WERI-Rb-1 (cell line): ENCODE results near the gene ATR.
"Not testable (repeated sequence)": the region's sequence is repeated elsewhere in the genome, so short reads cannot be mapped to it uniquely, and the experiment has no call there.

ENCODE experiments used
- DNase-seq: peaks from one replicate; pipeline ENCODE4 v3.0.0-alpha.2; 2020
- H3K27ac ChIP-seq: fragments of 250-450 bp; sonication (Bioruptor Pico); 2 replicates; pipeline ENCODE4 v1.5.1; 2020; ENCODE audit warnings: mild to moderate bottlenecking, moderate library complexity
- H3K27me3 ChIP-seq: fragments of 250-450 bp; sonication (Bioruptor Pico); 2 replicates; pipeline ENCODE4 v1.5.1; 2021; ENCODE audit warnings: mild to moderate bottlenecking, low read depth, moderate library complexity; ENCODE audit not compliant: insufficient read depth, severe bottlenecking
- H3K36me3 ChIP-seq: fragments of 250-450 bp; sonication (Bioruptor Pico); 2 replicates; pipeline ENCODE4 v1.5.1; 2020; ENCODE audit warnings: mild to moderate bottlenecking, moderate library complexity
- H3K4me3 ChIP-seq: 2 replicates; pipeline ENCODE4 v1.5.1; 2011; ENCODE audit warnings: low read depth, mild to moderate bottlenecking, control low read depth, low read length
- H3K9me3 ChIP-seq: fragments of 250-450 bp; sonication (Bioruptor Pico); 2 replicates; pipeline ENCODE4 v1.5.1; 2021; ENCODE audit warnings: mild to moderate bottlenecking, moderate library complexity; ENCODE audit not compliant: severe bottlenecking
- CTCF ChIP-seq: IDR thresholded peaks from 2 replicates; pipeline ENCODE4 v1.5.1; 2011; ENCODE audit warnings: low read depth, mild to moderate bottlenecking, control low read depth, inconsistent platforms, low read length

Gene ATR

GRCh38 chr3:142444343-142444742 is 134.2 kb downstream of the ATR start:
- peaks cover 5% of the 10 kb centered on the region for H3K36me3 ChIP-seq
- DNase-seq, result no peak
- H3K27me3 ChIP-seq, result no peaks in the 10 kb centered on the region
- TF ChIP-seq CTCF, result no peak
- no peak overlapping the region for H3K4me3 ChIP-seq
- no peak overlapping the region for H3K27ac ChIP-seq
- no peaks in the 10 kb centered on the region for H3K9me3 ChIP-seq

GRCh38 chr3:142443060-142443459 is 135.5 kb downstream of the ATR start:
- H3K36me3 ChIP-seq, H3K27ac ChIP-seq, H3K27me3 ChIP-seq, H3K9me3 ChIP-seq, H3K4me3 ChIP-seq, DNase-seq: not testable (repeated sequence)

GRCh38 chr3:142439499-142440220 is 138.9 kb downstream of the ATR start:
- not testable (repeated sequence) for H3K36me3 ChIP-seq, H3K27ac ChIP-seq, DNase-seq, H3K4me3 ChIP-seq, H3K9me3 ChIP-seq, H3K27me3 ChIP-seq

GRCh38 chr3:142438096-142438495 is 140.4 kb downstream of the ATR start:
- H3K36me3 ChIP-seq, DNase-seq, H3K9me3 ChIP-seq, H3K27ac ChIP-seq, H3K27me3 ChIP-seq, H3K4me3 ChIP-seq: not testable (repeated sequence)

- no peak overlapping the region for H3K27ac ChIP-seq
- peaks cover 5% of the 10 kb centered on the region for H3K36me3 ChIP-seq
- H3K4me3 ChIP-seq, result no peak overlapping the region
- no peaks in the 10 kb centered on the region for H3K27me3 ChIP-seq
- TF ChIP-seq CTCF, result no peak
- H3K9me3 ChIP-seq, result no peaks in the 10 kb centered on the region
- no peak for DNase-seq
These were observed 141.5 kb downstream of the ATR start for GRCh38 chr3:142436951-142437585.

- Histone ChIP-seq H3K9me3 (no peaks in the 10 kb centered on the region), H3K4me3 (no peak overlapping the region), H3K36me3 (peaks cover 26% of the 10 kb centered on the region), H3K27ac (no peak overlapping the region), H3K27me3 (no peaks in the 10 kb centered on the region)
- TF ChIP-seq CTCF, result no peak
- no peak for DNase-seq
These were observed 144.0 kb downstream of the ATR start for GRCh38 chr3:142434503-142434902.

GRCh38 chr3:142433110-142433509 is 145.4 kb downstream of the ATR start:
- TF ChIP-seq CTCF, result no peak
- Histone ChIP-seq H3K36me3 (peaks cover 31% of the 10 kb centered on the region), H3K4me3 (no peak overlapping the region), H3K27me3 (no peaks in the 10 kb centered on the region), H3K27ac (no peak overlapping the region), H3K9me3 (no peaks in the 10 kb centered on the region)
- no peak for DNase-seq
